OCI-LY3 (cell line): ENCODE measurements around the gene RAB11B.
"Not testable (repeated sequence)": the region's sequence is repeated elsewhere in the genome, so short reads cannot be mapped to it uniquely, and the experiment has no call there.

ENCODE experiments used
- H2AFZ ChIP-seq: fragments of 200-600, 300-600 bp; shearing (Covaris generic); 2 replicates; pipeline ENCODE4 v1.6.0; 2014; ENCODE audit warnings: antibody characterized with exemption, low read depth, low read length
- H3K27ac ChIP-seq: fragments of 200-600, 300-600 bp; sonication (generic); 2 replicates; pipeline ENCODE4 v1.5.1; 2014; ENCODE audit warnings: mild to moderate bottlenecking, low read length, moderate library complexity, mixed read lengths
- H3K27me3 ChIP-seq: fragments of 200-600, 300-600 bp; sonication (generic); 2 replicates; pipeline ENCODE4 v1.6.1; 2014; ENCODE audit warnings: low read depth, low read length, mixed read lengths
- H3K36me3 ChIP-seq: fragments of 200-600, 300-600 bp; sonication (generic); replicated peaks from 2 replicates; pipeline ENCODE3; 2014; ENCODE audit warnings: low read depth, low read length, mixed read lengths
- H3K4me1 ChIP-seq: fragments of 300-600, 200-600 bp; sonication (generic); 2 replicates; pipeline ENCODE4 v1.6.1; 2014; ENCODE audit warnings: low read length, mixed read lengths
- H3K4me2 ChIP-seq: fragments of 200-600, 300-600 bp; sonication (generic); 2 replicates; pipeline ENCODE4 v1.6.1; 2014; ENCODE audit warnings: low read length, mixed read lengths
- H3K4me3 ChIP-seq: fragments of 300-600, 200-600 bp; sonication (generic); 2 replicates; pipeline ENCODE4 v1.5.1; 2014; ENCODE audit warnings: antibody characterized with exemption, mild to moderate bottlenecking, low read length, moderate library complexity
- H3K79me2 ChIP-seq: fragments of 300-600, 200-600 bp; shearing (Covaris generic); 2 replicates; pipeline ENCODE4 v1.6.1; 2014; ENCODE audit warnings: mild to moderate bottlenecking, low read length, mixed read lengths
- H3K9ac ChIP-seq: fragments of 300-600, 200-600 bp; shearing (Covaris generic); 2 replicates; pipeline ENCODE4 v1.6.0; 2014; ENCODE audit warnings: mild to moderate bottlenecking, low read length, moderate library complexity
- H3K9me3 ChIP-seq: fragments of 200-600, 300-600 bp; shearing (Covaris generic); 2 replicates; pipeline ENCODE4 v1.6.1; 2014; ENCODE audit warnings: low read length, mixed read lengths; ENCODE audit not compliant: insufficient read depth
- H4K20me1 ChIP-seq: fragments of 200-600, 300-600 bp; sonication (generic); 2 replicates; pipeline ENCODE4 v1.6.1; 2016; ENCODE audit warnings: low read length, mixed read lengths; ENCODE audit not compliant: insufficient read depth
- CTCF ChIP-seq: fragments of 200-600, 300-600 bp; sonication (generic); IDR thresholded peaks from 2 replicates; pipeline ENCODE4 v1.5.1; 2014; ENCODE audit warnings: antibody characterized with exemption, low read length, low read depth
- EZH2phosphoT487 ChIP-seq: fragments of 200-600 bp; shearing (Covaris generic); IDR thresholded peaks from 2 replicates; pipeline ENCODE4 v1.6.1; 2018; ENCODE audit warnings: antibody characterized with exemption, mixed run types, low read depth

RAB11B gene

GRCh38 chr19:8389891-8390616 is at the start of gene RAB11B:
TSS of gene RAB11B (plus strand) at chr19:8390360. CDS start at chr19:8390417, 57 bp downstream.
- TF ChIP-seq CTCF (no peak), EZH2phosphoT487 (no peak)
- peak within 1 kb of the TSS; percentile 58 for H2AFZ ChIP-seq
- H3K79me2 ChIP-seq = peaks cover 40% of the 10 kb centered on the region
- H3K4me2 ChIP-seq = peak within 1 kb of the TSS; percentile 66
- H3K9me3 ChIP-seq = no peaks in the 10 kb centered on the region
- H3K4me1 ChIP-seq = peaks cover 5% of the 10 kb centered on the region
- H4K20me1 ChIP-seq = peaks cover 33% of the 10 kb centered on the region
- H3K27ac ChIP-seq = peak within 1 kb of the TSS; percentile 85
- no peaks in the 10 kb centered on the region for H3K36me3 ChIP-seq
- peak within 1 kb of the TSS; percentile 97 for H3K9ac ChIP-seq
- no peaks in the 10 kb centered on the region for H3K27me3 ChIP-seq
- H3K4me3 ChIP-seq = peak within 1 kb of the TSS; percentile 85

GRCh38 chr19:8341504-8341903 is 48.7 kb upstream of the RAB11B start:
- not testable (repeated sequence) for H3K4me3 ChIP-seq, H2AFZ ChIP-seq, H3K9ac ChIP-seq, H3K27me3 ChIP-seq, H3K79me2 ChIP-seq, H3K4me2 ChIP-seq, H3K27ac ChIP-seq, H3K36me3 ChIP-seq, H3K4me1 ChIP-seq, H3K9me3 ChIP-seq, H4K20me1 ChIP-seq

DNA sequence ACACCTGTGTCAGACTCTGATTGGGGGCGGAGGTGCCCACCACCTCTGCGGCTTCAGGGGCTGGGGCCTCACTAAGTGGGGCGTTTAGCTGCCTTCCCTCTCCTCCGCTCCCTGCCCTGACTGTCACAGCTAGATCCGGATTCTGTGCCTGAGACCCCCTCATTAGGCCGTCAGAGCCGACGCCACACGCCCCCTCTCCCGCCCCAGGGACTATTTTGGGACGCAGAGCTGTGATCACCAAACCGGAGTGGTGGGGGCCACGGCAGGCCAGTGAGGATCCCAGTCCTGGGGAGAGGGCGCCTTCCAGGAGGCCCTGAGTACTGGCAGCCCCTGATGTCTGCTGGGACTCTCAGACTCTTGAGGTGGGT is 47.9 kb upstream of the RAB11B start:
- no peaks in the 10 kb centered on the region for H3K27me3 ChIP-seq
- no peaks in the 10 kb centered on the region for H3K9me3 ChIP-seq
- H3K4me1 ChIP-seq = no peaks in the 10 kb centered on the region
- TF ChIP-seq EZH2phosphoT487 (no peak), CTCF (no peak)
- no peak overlapping the region for H3K27ac ChIP-seq
- no peak overlapping the region for H3K4me3 ChIP-seq
- no peaks in the 10 kb centered on the region for H4K20me1 ChIP-seq
- H2AFZ ChIP-seq = no peak overlapping the region
- no peaks in the 10 kb centered on the region for H3K36me3 ChIP-seq
- no peak overlapping the region for H3K4me2 ChIP-seq
- no peaks in the 10 kb centered on the region for H3K79me2 ChIP-seq
- no peak overlapping the region for H3K9ac ChIP-seq

GRCh38 chr19:8342684-8343482 is 47.3 kb upstream of the RAB11B start, which contains the start of gene KANK3:
TSS of gene KANK3 (minus strand) at chr19:8343262. CDS start at chr19:8337828, 5,434 bp downstream.
- Histone ChIP-seq H3K4me2 (no peak within 1 kb of the TSS), H2AFZ (no peak within 1 kb of the TSS), H3K9me3 (no peaks in the 10 kb centered on the region), H3K4me3 (no peak within 1 kb of the TSS), H4K20me1 (no peaks in the 10 kb centered on the region), H3K4me1 (no peaks in the 10 kb centered on the region), H3K27ac (no peak within 1 kb of the TSS), H3K27me3 (no peaks in the 10 kb centered on the region), H3K9ac (no peak within 1 kb of the TSS), H3K36me3 (no peaks in the 10 kb centered on the region), H3K79me2 (no peaks in the 10 kb centered on the region)
- no peak for TF ChIP-seq CTCF
- no peak for TF ChIP-seq EZH2phosphoT487
